Measurements from ENCODE around the gene FANCE. TPM values are rescaled to one million over a fixed set of nuclear protein-coding genes. Genes with fewer than 3 reads are reported as not detected.
"Not testable (repeated sequence)": the region's sequence is repeated elsewhere in the genome, so short reads cannot be mapped to it uniquely, and the experiment has no call there.

FANCE gene
- total RNA-seq, 1 donor from 2014 or later: 7.8 TPM

DNA sequence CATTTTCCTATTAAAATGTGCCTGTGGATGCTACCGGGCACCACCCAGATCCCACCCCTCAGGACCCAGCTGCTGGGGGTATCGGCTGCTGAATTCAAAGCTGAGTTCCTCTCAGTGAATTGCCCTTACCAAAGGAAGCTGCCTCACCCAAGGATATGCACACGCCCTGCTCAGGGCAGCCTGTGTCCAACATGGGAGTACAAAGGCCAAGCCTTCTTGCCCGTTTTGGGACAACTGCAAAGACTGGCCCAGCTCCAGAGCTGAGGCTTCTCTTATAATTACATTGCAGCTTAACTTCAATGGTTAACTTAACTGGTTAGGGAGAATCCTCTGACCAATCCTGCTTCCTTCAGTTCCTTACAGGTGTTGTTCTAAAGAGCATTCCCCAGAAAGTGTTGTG, 19.8 kb upstream of the FANCE start:
- no peaks in the 10 kb centered on the region for H3K9me3 Mint-ChIP-seq (ENCODE audit: unreplicated experiment)
- DNase-seq (ENCODE audit: extremely low spot score, unreplicated experiment): no peak
- H3K36me3 Mint-ChIP-seq (ENCODE audit: unreplicated experiment): peaks cover 6% of the 10 kb centered on the region
- peaks cover 22% of the 10 kb centered on the region for H3K4me1 Mint-ChIP-seq (ENCODE audit: unreplicated experiment)
- no peak overlapping the region for H3K27ac Mint-ChIP-seq (ENCODE audit: unreplicated experiment)
- H3K27me3 Mint-ChIP-seq (ENCODE audit: unreplicated experiment): no peaks in the 10 kb centered on the region
- no peak overlapping the region for H3K4me3 Mint-ChIP-seq (ENCODE audit: unreplicated experiment)
- no peak for TF ChIP-seq CTCF (IDR thresholded peaks at IDR 0.05)

DNA sequence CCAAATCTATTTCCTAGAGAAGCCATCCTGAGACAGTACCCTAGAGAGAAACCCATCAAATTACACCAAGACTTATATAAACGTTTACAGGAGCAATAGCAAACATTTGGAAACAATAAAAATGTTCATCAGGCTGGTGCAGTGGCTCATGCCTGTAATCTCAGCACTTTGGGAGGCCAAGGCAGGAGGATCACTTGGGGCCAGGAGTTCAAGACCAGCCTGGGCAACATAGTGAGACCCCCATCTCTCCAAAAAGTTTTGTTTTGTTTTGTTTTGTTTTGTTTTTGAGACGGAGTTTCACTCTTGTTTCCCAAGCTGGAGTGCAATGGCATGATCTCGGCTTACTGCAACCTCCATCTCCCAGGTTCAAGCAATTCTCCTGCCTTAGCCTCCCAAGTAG, 19.4 kb upstream of the FANCE start:
- not testable (repeated sequence) for DNase-seq (ENCODE audit: extremely low spot score, unreplicated experiment); H3K27ac Mint-ChIP-seq (ENCODE audit: unreplicated experiment); H3K27me3 Mint-ChIP-seq (ENCODE audit: unreplicated experiment); H3K36me3 Mint-ChIP-seq (ENCODE audit: unreplicated experiment); H3K9me3 Mint-ChIP-seq (ENCODE audit: unreplicated experiment); H3K4me3 Mint-ChIP-seq (ENCODE audit: unreplicated experiment)
- H3K4me1 Mint-ChIP-seq (ENCODE audit: unreplicated experiment): peaks cover 17% of the 10 kb centered on the region

DNA sequence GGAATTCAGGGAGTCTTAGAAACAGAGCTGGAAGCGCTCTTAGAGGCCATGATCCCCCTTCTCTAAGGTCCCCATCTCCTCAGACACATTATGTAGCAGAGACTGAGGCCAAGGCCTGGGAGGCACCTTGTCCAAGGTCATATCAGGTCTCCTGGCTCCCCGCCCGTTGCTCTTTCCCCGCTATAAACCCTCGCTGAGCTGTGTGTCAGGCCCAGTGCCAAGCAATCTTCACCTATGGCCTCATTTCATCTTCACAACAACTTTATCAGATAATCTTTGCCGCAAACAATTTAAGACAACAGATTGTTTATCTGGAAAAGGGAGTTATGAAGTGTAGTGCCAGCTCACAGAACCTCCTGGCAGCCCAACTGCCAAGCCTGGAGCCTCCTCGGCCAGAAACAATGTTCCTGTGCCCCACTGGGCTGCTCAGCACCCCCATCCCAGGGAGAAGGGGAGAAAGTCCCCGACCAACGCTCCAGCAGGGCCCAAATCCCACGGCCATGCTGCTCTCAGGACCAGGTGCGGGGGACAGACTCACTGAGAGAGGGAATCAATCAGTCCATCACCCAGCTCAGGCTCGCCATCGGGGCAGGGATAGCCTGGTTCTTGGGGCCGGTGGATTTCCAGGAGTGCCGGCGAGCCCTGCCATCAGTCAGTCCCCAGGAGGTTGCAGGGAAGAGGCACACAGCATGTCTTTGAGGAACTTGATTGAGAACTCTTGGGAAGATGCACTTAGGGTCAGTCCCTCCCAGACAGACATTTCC, 16.9 kb upstream of the FANCE start:
- H3K27me3 Mint-ChIP-seq (ENCODE audit: unreplicated experiment): no peaks in the 10 kb centered on the region
- H3K9me3 Mint-ChIP-seq (ENCODE audit: unreplicated experiment): no peaks in the 10 kb centered on the region
- TF ChIP-seq CTCF (IDR thresholded peaks at IDR 0.05): no peak
- H3K4me3 Mint-ChIP-seq (ENCODE audit: unreplicated experiment): no peak overlapping the region
- no peaks in the 10 kb centered on the region for H3K36me3 Mint-ChIP-seq (ENCODE audit: unreplicated experiment)
- H3K4me1 Mint-ChIP-seq (ENCODE audit: unreplicated experiment): no peaks in the 10 kb centered on the region
- DNase-seq (ENCODE audit: extremely low spot score, unreplicated experiment): no peak
- no peak overlapping the region for H3K27ac Mint-ChIP-seq (ENCODE audit: unreplicated experiment)

DNA sequence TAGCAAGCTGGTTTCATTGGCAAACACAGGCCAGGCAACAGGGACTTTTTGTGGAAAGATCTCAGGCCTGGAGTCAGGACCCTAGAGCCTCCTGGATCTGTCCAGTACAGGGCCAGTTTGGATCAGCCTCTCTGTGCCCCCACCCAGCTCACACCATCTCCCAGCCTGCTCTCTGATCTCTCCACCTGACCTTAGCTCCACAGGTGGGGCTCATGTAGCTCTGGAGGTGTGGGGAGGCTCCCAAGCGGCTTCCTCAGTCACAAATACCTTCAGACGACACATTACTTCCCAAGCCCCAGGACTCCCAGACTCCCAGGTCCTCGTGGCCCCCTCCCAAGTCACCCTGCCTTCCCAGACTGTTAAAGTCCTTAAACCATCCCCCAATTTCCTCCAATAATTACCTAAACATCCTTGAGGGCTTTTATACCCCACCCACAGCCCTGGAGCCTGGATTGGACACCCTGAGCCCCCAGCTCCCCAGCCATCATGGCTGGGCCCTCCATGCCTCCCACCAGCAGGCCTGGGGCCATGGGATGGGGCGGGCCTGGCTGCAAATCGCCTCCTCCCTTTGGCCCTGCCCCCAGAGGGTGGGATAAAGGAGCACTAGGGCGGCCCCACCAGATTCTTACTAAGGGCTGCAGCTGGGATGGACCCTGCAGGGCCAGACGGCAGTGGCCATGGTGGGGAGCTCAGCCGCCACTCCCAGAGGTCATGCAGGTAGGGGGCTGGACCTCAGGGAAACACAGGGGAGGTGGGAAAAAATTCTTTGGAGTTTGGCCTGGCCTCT, 15.9 kb upstream of the FANCE start:
- H3K9me3 Mint-ChIP-seq (ENCODE audit: unreplicated experiment): no peaks in the 10 kb centered on the region
- TF ChIP-seq CTCF (IDR thresholded peaks at IDR 0.05): no peak
- no peak for DNase-seq (ENCODE audit: extremely low spot score, unreplicated experiment)

GRCh38 chr6:35438378-35439065, 13.6 kb upstream of the FANCE start:
- H3K9me3 Mint-ChIP-seq (ENCODE audit: unreplicated experiment); DNase-seq (ENCODE audit: extremely low spot score, unreplicated experiment); H3K27me3 Mint-ChIP-seq (ENCODE audit: unreplicated experiment); H3K4me1 Mint-ChIP-seq (ENCODE audit: unreplicated experiment); H3K27ac Mint-ChIP-seq (ENCODE audit: unreplicated experiment); H3K36me3 Mint-ChIP-seq (ENCODE audit: unreplicated experiment); H3K4me3 Mint-ChIP-seq (ENCODE audit: unreplicated experiment): not testable (repeated sequence)

More for the DNA sequence above, 15.9 kb upstream of the FANCE start:
- Mint-ChIP-seq H3K4me1 (ENCODE audit: unreplicated experiment) (no peaks in the 10 kb centered on the region), H3K4me3 (ENCODE audit: unreplicated experiment) (no peak overlapping the region), H3K27ac (ENCODE audit: unreplicated experiment) (no peak overlapping the region), H3K27me3 (ENCODE audit: unreplicated experiment) (no peaks in the 10 kb centered on the region), H3K36me3 (ENCODE audit: unreplicated experiment) (no peaks in the 10 kb centered on the region)

- H3K27ac Mint-ChIP-seq (ENCODE audit: unreplicated experiment): no peak overlapping the region
- DNase-seq (ENCODE audit: extremely low spot score, unreplicated experiment): no peak
- H3K4me1 Mint-ChIP-seq (ENCODE audit: unreplicated experiment): peaks cover 10% of the 10 kb centered on the region
- no peaks in the 10 kb centered on the region for H3K9me3 Mint-ChIP-seq (ENCODE audit: unreplicated experiment)
- no peak overlapping the region for H3K4me3 Mint-ChIP-seq (ENCODE audit: unreplicated experiment)
- no peaks in the 10 kb centered on the region for H3K36me3 Mint-ChIP-seq (ENCODE audit: unreplicated experiment)
- no peak for TF ChIP-seq CTCF (IDR thresholded peaks at IDR 0.05)
- no peaks in the 10 kb centered on the region for H3K27me3 Mint-ChIP-seq (ENCODE audit: unreplicated experiment)
Measured at GRCh38 chr6:35439308-35439707, 12.8 kb upstream of the FANCE start.
